H1 (cell line): ENCODE data around the gene COASY.

Experiments used
- EZH2 ChIP-seq: fragments of 200-600 bp; sonication (generic); IDR thresholded peaks from 2 replicates; pipeline ENCODE4 v1.7.1; 2012; ENCODE audit warnings: low read depth, mild to moderate bottlenecking, moderate library complexity, low read length, inconsistent platforms; ENCODE audit not compliant: severe bottlenecking
- HDAC6 ChIP-seq: IDR thresholded peaks from one replicate; pipeline ENCODE4 v1.7.1; 2012; ENCODE audit warnings: low read depth, mild to moderate bottlenecking, inconsistent platforms, low read length, moderate library complexity
- POLR2A ChIP-seq, 2 experiments: IDR thresholded peaks; 1 replicate in 1 of 2; 2 replicates in 1 of 2; pipeline ENCODE4 v1.6.1; 2011; ENCODE audit warnings: low read depth in 2 of 2, low read length in 2 of 2, mild to moderate bottlenecking in 2 of 2; ENCODE audit errors: control extremely low read depth in 1 of 2
- RFX5 ChIP-seq: IDR thresholded peaks from 2 replicates; pipeline ENCODE4 v1.6.1; 2011; ENCODE audit warnings: low read depth, low read length, improper control_type of control experiment, borderline replicate concordance
- SP1 ChIP-seq: IDR thresholded peaks from 2 replicates; pipeline ENCODE4 v1.6.1; 2011; ENCODE audit warnings: low read depth, low read length
- TF ChIP-seq, protein P1 (sequence below), 3 experiments: IDR thresholded peaks; 1 replicate in 2 of 3; 2 replicates in 1 of 3; pipeline versions ENCODE4 v1.5.1 to v1.6.1; 2011; ENCODE audit warnings: low read length in 3 of 3, mild to moderate bottlenecking in 3 of 3, inconsistent platforms in 2 of 3, low read depth in 1 of 3, moderate library complexity in 1 of 3; ENCODE audit not compliant: insufficient read depth in 1 of 3; ENCODE audit errors: control extremely low read depth in 1 of 3

DNA sequence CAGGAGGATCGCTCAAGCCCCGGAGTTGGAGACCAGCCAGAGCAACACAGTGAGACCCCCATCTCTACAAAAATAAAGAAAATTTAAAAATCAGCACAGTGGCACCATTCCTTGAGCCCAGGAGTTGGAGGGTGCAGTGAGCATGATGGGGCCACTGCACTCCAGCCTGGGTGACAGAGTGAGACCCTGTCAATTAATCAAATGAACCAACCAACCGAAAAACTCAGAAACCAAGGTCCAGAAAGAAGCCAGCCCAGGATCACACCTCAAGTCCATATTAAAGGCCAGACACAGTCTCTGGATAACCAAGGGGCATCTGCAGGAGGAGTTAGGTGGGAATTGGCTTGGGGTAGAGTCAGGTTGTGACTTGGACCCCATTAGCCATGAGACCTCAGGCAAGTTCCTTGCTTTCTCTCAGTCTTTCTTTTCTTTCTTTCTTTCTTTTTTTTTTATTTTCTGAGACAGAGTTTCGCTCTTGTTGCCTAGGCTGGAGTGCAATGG lies 6.8 kb upstream of the COASY start:
- TF ChIP-seq POLR2A (IDR thresholded peaks at IDR 0.05; ENCODE audit: control extremely low read depth in 1 of 2, low read depth in 2 of 2, low read length in 2 of 2) = no peak
- TF ChIP-seq, protein P1, sequence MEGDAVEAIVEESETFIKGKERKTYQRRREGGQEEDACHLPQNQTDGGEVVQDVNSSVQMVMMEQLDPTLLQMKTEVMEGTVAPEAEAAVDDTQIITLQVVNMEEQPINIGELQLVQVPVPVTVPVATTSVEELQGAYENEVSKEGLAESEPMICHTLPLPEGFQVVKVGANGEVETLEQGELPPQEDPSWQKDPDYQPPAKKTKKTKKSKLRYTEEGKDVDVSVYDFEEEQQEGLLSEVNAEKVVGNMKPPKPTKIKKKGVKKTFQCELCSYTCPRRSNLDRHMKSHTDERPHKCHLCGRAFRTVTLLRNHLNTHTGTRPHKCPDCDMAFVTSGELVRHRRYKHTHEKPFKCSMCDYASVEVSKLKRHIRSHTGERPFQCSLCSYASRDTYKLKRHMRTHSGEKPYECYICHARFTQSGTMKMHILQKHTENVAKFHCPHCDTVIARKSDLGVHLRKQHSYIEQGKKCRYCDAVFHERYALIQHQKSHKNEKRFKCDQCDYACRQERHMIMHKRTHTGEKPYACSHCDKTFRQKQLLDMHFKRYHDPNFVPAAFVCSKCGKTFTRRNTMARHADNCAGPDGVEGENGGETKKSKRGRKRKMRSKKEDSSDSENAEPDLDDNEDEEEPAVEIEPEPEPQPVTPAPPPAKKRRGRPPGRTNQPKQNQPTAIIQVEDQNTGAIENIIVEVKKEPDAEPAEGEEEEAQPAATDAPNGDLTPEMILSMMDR (IDR thresholded peaks at IDR 0.05; ENCODE audit: control extremely low read depth in 1 of 3, insufficient read depth in 1 of 3, low read depth in 1 of 3, low read length in 3 of 3) = no peak
- no peak for TF ChIP-seq RFX5
- TF ChIP-seq EZH2 = no peak
- no peak for TF ChIP-seq HDAC6
- no peak for TF ChIP-seq SP1
